Measurements from ENCODE around the gene ALDH9A1.
"Not testable (repeated sequence)": the region's sequence is repeated elsewhere in the genome, so short reads cannot be mapped to it uniquely, and the experiment has no call there.

ALDH9A1 gene

GRCh38 chr1:165686121-165686970, 12.0 kb downstream of the ALDH9A1 start:
- DNase-seq, result no peak

GRCh38 chr1:165683848-165684485, 14.4 kb downstream of the ALDH9A1 start:
- no peak for DNase-seq

GRCh38 chr1:165680773-165681172, 17.6 kb downstream of the ALDH9A1 start:
- not testable (repeated sequence) for DNase-seq

GRCh38 chr1:165680303-165680702, 18.1 kb downstream of the ALDH9A1 start:
- DNase-seq, result no peak

GRCh38 chr1:165679282-165680036, 18.9 kb downstream of the ALDH9A1 start:
- no peak for DNase-seq

GRCh38 chr1:165678509-165678908, 19.9 kb downstream of the ALDH9A1 start:
- DNase-seq, result no peak

- DNase-seq, result no peak
Observed at GRCh38 chr1:165675794-165676193, 22.6 kb downstream of the ALDH9A1 start.

GRCh38 chr1:165674599-165674998, 23.8 kb downstream of the ALDH9A1 start:
- DNase-seq, result no peak

GRCh38 chr1:165671526-165671925, 26.8 kb downstream of the ALDH9A1 start:
- DNase-seq, result no peak

- DNase-seq, result no peak
Observed at GRCh38 chr1:165668184-165668583, 30.2 kb downstream of the ALDH9A1 start.

- DNase-seq, result no peak
Observed at GRCh38 chr1:165666152-165666825, 32.1 kb downstream of the ALDH9A1 start.

- DNase-seq, result no peak
Observed at GRCh38 chr1:165662186-165662585, 36.2 kb downstream of the ALDH9A1 start.

- DNase-seq, result no peak
Observed at GRCh38 chr1:165661703-165662102, 36.7 kb downstream of the ALDH9A1 start.

- no peak for DNase-seq
Observed at GRCh38 chr1:165659581-165659895, 38.8 kb downstream of the ALDH9A1 start.

- not testable (repeated sequence) for DNase-seq
Observed at GRCh38 chr1:165658766-165659580, 39.4 kb downstream of the ALDH9A1 start.

GRCh38 chr1:165650981-165651625, 47.3 kb downstream of the ALDH9A1 start:
- no peak for DNase-seq

GRCh38 chr1:165648919-165649572, 49.3 kb downstream of the ALDH9A1 start:
- no peak for DNase-seq

GRCh38 chr1:165647970-165648369, 50.4 kb downstream of the ALDH9A1 start:
- DNase-seq, result no peak

GRCh38 chr1:165647517-165647916, 50.8 kb downstream of the ALDH9A1 start:
- DNase-seq, result no peak

GRCh38 chr1:165645654-165646366, 52.6 kb downstream of the ALDH9A1 start:
- no peak for DNase-seq

Measured in activated T-cell treated with anti-CD3 and anti-CD28 coated beads for 4 hours (primary cell).